Measurements from ENCODE around the gene CLK2. TPM values are rescaled to one million over a fixed set of nuclear protein-coding genes. Genes with fewer than 3 reads are reported as not detected.

The CLK2 gene
- total RNA-seq, 2 donors from 2014 or later = 31.7 to 66.4 TPM

GRCh38 chr1:155309423-155310021 is 36.2 kb upstream of the CLK2 start:
- Histone ChIP-seq H3K9me3 (no peaks in the 10 kb centered on the region), H3K36me3 (no peaks in the 10 kb centered on the region), H3K27ac (peak overlapping the region; percentile 83), H3K4me3 (peak overlapping the region; percentile 49), H3K27me3 (no peaks in the 10 kb centered on the region), H3K4me1 (peaks cover 3% of the 10 kb centered on the region), H3K9ac (ENCODE audit: low read depth in 2 of 2, low read length in 2 of 2) (peak overlapping the region; percentile 78 to 96)
- DNase-seq = peak; percentile 53
- intact Hi-C loops (cut with DNase I) = no loop called here
- TF ChIP-seq, protein P1, sequence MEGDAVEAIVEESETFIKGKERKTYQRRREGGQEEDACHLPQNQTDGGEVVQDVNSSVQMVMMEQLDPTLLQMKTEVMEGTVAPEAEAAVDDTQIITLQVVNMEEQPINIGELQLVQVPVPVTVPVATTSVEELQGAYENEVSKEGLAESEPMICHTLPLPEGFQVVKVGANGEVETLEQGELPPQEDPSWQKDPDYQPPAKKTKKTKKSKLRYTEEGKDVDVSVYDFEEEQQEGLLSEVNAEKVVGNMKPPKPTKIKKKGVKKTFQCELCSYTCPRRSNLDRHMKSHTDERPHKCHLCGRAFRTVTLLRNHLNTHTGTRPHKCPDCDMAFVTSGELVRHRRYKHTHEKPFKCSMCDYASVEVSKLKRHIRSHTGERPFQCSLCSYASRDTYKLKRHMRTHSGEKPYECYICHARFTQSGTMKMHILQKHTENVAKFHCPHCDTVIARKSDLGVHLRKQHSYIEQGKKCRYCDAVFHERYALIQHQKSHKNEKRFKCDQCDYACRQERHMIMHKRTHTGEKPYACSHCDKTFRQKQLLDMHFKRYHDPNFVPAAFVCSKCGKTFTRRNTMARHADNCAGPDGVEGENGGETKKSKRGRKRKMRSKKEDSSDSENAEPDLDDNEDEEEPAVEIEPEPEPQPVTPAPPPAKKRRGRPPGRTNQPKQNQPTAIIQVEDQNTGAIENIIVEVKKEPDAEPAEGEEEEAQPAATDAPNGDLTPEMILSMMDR (IDR thresholded peaks at IDR 0.05) = no peak

DNA sequence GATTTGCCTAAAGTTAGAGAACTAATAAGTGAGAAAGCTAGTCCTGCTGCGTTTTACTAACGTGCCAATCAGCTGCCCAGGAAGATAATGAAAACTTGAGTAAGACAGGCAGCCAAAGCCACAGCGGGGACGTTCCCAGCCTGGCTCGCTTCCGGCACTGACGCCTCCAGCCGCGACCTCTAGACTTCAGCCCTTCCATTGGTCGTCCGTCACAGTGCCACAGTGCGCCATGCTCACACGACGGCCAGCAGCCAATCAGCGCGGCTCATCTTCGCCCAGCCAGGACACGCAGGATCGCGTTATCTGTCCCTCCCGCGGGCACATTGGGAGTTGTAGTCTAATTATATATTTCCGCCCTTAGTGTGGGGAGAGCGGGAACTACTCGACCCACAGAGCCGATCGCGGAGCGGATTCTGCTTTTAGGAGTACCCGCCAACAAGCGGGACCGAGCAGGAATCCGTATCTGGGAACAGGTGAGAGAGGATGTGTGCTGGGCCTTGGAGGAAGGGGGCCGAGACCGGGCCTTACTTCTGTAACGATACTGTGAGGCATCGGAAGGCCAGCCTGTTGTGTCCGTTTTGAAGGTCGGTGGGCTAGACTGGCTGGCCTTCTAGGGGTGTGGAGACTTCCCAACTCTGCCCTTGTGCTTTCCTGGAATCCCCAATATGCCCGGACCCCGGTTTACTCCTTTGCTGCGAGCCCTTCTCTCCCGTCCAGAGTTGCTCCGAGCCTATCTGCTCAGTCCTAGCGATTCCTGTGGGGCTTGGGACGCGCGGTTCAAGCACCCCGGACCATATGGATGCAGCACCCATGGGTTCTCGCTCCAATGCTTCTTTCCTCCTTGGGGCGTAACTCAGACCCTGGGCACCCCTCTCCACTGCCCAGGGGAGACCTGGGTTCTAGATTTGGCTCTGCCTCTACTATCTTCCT is 35.5 kb upstream of the CLK2 start, which contains the start of gene FDPS:
Gene FDPS (plus strand): TSS at position 374 of the 930 bp plus-strand sequence. CDS start 924 bp downstream, outside the sequence.
- H3K27me3 ChIP-seq = no peaks in the 10 kb centered on the region
- TF ChIP-seq, protein P1 (IDR thresholded peaks at IDR 0.05) = no peak
- DNase-seq = peak; percentile 99
- peak within 1 kb of the TSS; percentile 49 for H3K4me3 ChIP-seq
- H3K9me3 ChIP-seq = no peaks in the 10 kb centered on the region
- intact Hi-C loops (cut with DNase I) = no loop called here
- peak within 1 kb of the TSS; percentile 78 to 96 for H3K9ac ChIP-seq (ENCODE audit: low read depth in 2 of 2, low read length in 2 of 2)
- H3K4me1 ChIP-seq = peaks cover 3% of the 10 kb centered on the region
- H3K27ac ChIP-seq = peak within 1 kb of the TSS; percentile 84
- no peaks in the 10 kb centered on the region for H3K36me3 ChIP-seq

- Histone ChIP-seq H3K27me3 (no peaks in the 10 kb centered on the region), H3K9ac (ENCODE audit: low read depth in 2 of 2, low read length in 2 of 2) (no peak overlapping the region), H3K27ac (peak overlapping the region; percentile 84), H3K9me3 (no peaks in the 10 kb centered on the region), H3K4me1 (peaks cover 3% of the 10 kb centered on the region), H3K36me3 (no peaks in the 10 kb centered on the region), H3K4me3 (no peak overlapping the region)
- DNase-seq = no peak
- TF ChIP-seq, protein P1 (IDR thresholded peaks at IDR 0.05) = peak; percentile 22
- intact Hi-C loops (cut with DNase I) = no loop called here
Measured at GRCh38 chr1:155307247-155307740, 34.0 kb upstream of the CLK2 start.

- Histone ChIP-seq H3K27me3 (no peaks in the 10 kb centered on the region), H3K27ac (no peak overlapping the region), H3K9me3 (no peaks in the 10 kb centered on the region), H3K36me3 (no peaks in the 10 kb centered on the region), H3K4me3 (no peak overlapping the region), H3K9ac (ENCODE audit: low read depth in 2 of 2, low read length in 2 of 2) (no peak overlapping the region), H3K4me1 (peaks cover 3% of the 10 kb centered on the region)
- TF ChIP-seq, protein P1 (IDR thresholded peaks at IDR 0.05) = no peak
- no peak for DNase-seq
- intact Hi-C loops (cut with DNase I) = no loop called here
Measured at GRCh38 chr1:155305881-155306391, 32.6 kb upstream of the CLK2 start.

DNA sequence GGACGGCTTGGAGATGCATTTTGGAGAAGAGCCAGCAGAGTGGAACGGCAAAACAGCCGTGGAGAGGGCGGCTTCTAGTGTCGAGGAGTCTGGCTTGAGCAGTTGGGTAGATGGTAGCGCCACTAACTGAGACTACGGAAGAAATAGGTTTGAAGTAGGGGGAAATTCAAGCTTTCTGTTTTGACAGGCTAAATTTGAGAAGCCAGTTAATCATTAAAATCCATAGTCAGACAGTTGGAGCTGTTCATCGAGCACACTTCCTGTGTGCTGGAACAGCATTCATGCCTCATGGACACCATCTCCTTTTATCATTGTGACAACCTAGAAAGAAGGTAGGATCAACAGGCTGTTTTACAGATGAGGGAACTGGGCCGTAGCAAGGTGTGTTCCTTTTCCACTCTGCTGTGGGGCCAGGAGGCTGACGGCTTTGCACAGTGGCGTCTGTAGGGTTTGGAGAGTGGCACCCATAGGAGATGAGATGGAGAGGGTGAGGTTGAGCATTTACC is 31.3 kb upstream of the CLK2 start:
- H3K4me3 ChIP-seq = no peak overlapping the region
- H3K4me1 ChIP-seq = peaks cover 1% of the 10 kb centered on the region
- H3K36me3 ChIP-seq = no peaks in the 10 kb centered on the region
- TF ChIP-seq, protein P1 (IDR thresholded peaks at IDR 0.05) = no peak
- no peak for DNase-seq
- H3K9ac ChIP-seq (ENCODE audit: low read depth in 2 of 2, low read length in 2 of 2) = peak overlapping the region in 1 of 2 donors; percentile 7
- intact Hi-C loops (cut with DNase I) = no loop called here
- no peak overlapping the region for H3K27ac ChIP-seq
- H3K9me3 ChIP-seq = no peaks in the 10 kb centered on the region
- no peaks in the 10 kb centered on the region for H3K27me3 ChIP-seq
